ENCODE data around the gene UBE2B. TPM values are rescaled to one million over a fixed set of nuclear protein-coding genes. Genes with fewer than 3 reads are reported as not detected.
"Not testable (repeated sequence)": the region's sequence is repeated elsewhere in the genome, so short reads cannot be mapped to it uniquely, and the experiment has no call there.

UBE2B gene
- total and polyA plus RNA-seq, 2 experiments from 2014 or later, result 19.3 to 184 TPM

DNA sequence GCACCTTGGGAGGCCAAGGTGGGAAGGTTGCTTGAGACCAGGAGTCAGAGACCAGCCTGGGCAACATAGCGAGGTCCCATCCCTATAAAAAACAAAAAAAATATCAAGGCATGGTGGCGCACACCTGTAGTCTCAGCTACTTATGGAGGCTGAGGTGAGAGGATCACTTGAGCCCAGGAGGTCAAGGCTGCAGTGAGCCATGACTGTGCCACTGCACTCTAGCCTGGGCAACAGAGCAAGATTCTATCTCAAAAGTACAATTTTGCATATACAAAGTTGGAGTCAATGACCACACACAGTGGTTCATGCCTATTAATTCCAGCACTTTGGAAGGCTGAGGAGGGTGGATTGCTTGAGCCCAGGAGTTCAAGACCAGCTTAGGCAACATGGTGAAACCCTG lies 10.8 kb downstream of the UBE2B start:
- not testable (repeated sequence) for H3K27ac Mint-ChIP-seq; ATAC-seq; H3F3A ChIP-seq (replicated peaks; ENCODE audit: low read depth); H3K27me3 ChIP-seq (ENCODE audit: insufficient read depth); H3K4me3 ChIP-seq; H3K9me2 ChIP-seq (ENCODE audit: insufficient read depth); H3K9me3 Mint-ChIP-seq; H2AFZ ChIP-seq; H3K4me2 ChIP-seq; H3K4me3 Mint-ChIP-seq; H3K4me1 ChIP-seq (ENCODE audit: insufficient read depth); DNase-seq (ENCODE audit: low spot score); H3K4me1 Mint-ChIP-seq; H3K27me3 Mint-ChIP-seq (ENCODE audit: insufficient read depth, low read depth, poor library complexity)
- H3K27ac ChIP-seq (ENCODE audit: low read depth), result 0 out of 2 replicates have a peak overlapping the region, but pooled peaks have one; percentile 9
- H3K36me3 ChIP-seq (ENCODE audit: insufficient read depth), result peaks cover 39% of the 10 kb centered on the region
- H4K20me1 ChIP-seq (replicated peaks; ENCODE audit: insufficient read depth), result peaks cover 12% of the 10 kb centered on the region
- H3K79me2 ChIP-seq (replicated peaks; ENCODE audit: insufficient read depth), result peaks cover 28% of the 10 kb centered on the region
- peaks cover 81% of the 10 kb centered on the region for H3K36me3 Mint-ChIP-seq (ENCODE audit: low read depth)

DNA sequence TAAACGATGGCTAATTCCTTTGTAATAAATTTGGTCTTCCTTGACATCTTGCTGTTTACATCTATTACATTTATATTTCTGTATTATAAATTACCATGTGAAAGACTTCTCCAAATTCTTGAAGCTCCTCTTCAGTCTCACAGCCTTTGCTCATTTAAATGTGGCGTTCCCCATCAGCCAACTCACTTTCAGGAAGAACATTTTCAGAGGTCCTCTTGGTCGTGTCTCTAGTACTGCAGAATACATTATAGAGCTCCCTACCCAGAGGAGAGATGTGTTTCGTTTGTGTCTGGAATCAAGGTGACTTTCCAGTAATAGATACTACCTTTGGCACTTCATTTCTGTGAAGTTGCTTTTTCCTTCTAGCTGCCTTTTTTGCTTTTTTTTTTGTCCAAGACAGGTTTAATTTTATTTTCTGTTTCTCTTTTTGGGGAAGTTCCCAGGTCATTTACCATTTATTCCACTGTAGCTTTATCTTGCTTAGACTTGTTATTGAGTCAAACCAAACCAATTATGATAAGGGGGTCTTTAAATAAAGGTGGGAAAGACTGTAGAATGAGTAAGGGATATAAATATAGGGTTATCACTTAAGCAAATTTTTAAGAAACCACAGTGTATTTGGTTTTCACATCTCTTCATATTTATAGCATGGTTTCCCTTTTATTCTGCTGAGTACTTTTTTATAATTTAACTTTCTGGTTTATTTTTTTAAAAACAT lies 12.8 kb downstream of the UBE2B start:
- no peak for ATAC-seq
- Histone ChIP-seq H3K36me3 (ENCODE audit: insufficient read depth) (peaks cover 57% of the 10 kb centered on the region), H3K27ac (ENCODE audit: low read depth) (no peak overlapping the region), H4K20me1 (replicated peaks; ENCODE audit: insufficient read depth) (peaks cover 5% of the 10 kb centered on the region), H3F3A (replicated peaks; ENCODE audit: low read depth) (0 out of 2 replicates have a peak, but pooled peaks cover 4% of the 10 kb centered on the region), H3K4me1 (ENCODE audit: insufficient read depth) (no peaks in the 10 kb centered on the region), H3K4me2 (no peak overlapping the region), H3K27me3 (ENCODE audit: insufficient read depth) (no peaks in the 10 kb centered on the region), H3K79me2 (replicated peaks; ENCODE audit: insufficient read depth) (peaks cover 11% of the 10 kb centered on the region), H3K9me2 (ENCODE audit: insufficient read depth) (no peaks in the 10 kb centered on the region), H3K4me3 (no peak overlapping the region), H2AFZ (no peak overlapping the region)
- Mint-ChIP-seq H3K27me3 (ENCODE audit: insufficient read depth, low read depth, poor library complexity) (peaks cover 2% of the 10 kb centered on the region), H3K27ac (no peak overlapping the region), H3K36me3 (ENCODE audit: low read depth) (peaks cover 84% of the 10 kb centered on the region), H3K4me3 (no peak overlapping the region), H3K4me1 (no peaks in the 10 kb centered on the region), H3K9me3 (no peaks in the 10 kb centered on the region)
- DNase-seq (ENCODE audit: low spot score), result no peak
- TF ChIP-seq CREB1 (CRISPR knock-in tag; IDR thresholded peaks at IDR 0.05; ENCODE audit: low read depth) (no peak), EZH2phosphoT487 (IDR thresholded peaks at IDR 0.05; ENCODE audit: unreplicated experiment) (no peak), STAT1 (IDR thresholded peaks at IDR 0.05; ENCODE audit: unreplicated experiment) (no peak), EZH2 (IDR thresholded peaks at IDR 0.05; ENCODE audit: low read depth, unreplicated experiment) (no peak), ZNF114 (CRISPR knock-in tag; IDR thresholded peaks at IDR 0.05) (no peak), ZNF462 (CRISPR knock-in tag; IDR thresholded peaks at IDR 0.05) (no peak), REST (IDR thresholded peaks at IDR 0.05; ENCODE audit: unreplicated experiment) (no peak), NANOG (IDR thresholded peaks at IDR 0.05; ENCODE audit: borderline replicate concordance) (no peak), ZNF331 (CRISPR knock-in tag; IDR thresholded peaks at IDR 0.05; ENCODE audit: low read depth) (no peak), POLR2AphosphoS5 (IDR thresholded peaks at IDR 0.05; ENCODE audit: low read depth) (no peak)
- TF ChIP-seq, protein P1, sequence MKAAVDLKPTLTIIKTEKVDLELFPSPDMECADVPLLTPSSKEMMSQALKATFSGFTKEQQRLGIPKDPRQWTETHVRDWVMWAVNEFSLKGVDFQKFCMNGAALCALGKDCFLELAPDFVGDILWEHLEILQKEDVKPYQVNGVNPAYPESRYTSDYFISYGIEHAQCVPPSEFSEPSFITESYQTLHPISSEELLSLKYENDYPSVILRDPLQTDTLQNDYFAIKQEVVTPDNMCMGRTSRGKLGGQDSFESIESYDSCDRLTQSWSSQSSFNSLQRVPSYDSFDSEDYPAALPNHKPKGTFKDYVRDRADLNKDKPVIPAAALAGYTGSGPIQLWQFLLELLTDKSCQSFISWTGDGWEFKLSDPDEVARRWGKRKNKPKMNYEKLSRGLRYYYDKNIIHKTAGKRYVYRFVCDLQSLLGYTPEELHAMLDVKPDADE (IDR thresholded peaks at IDR 0.05), result no peak
